Epithelial cell of proximal tubule (primary cell): ENCODE measurements around the gene OBI1. TPM values are rescaled to one million over a fixed set of nuclear protein-coding genes. Genes with fewer than 3 reads are reported as not detected.

Experiments used
- DNase-seq: peaks from one replicate; pipeline ENCODE4 v3.0.0-alpha.2; 2011; ENCODE audit warnings: low read depth
- H3K4me3 ChIP-seq: 2 replicates; pipeline ENCODE4 v1.5.1; 2011; ENCODE audit warnings: low read depth, mild to moderate bottlenecking, low read length
- total RNA-seq: library from RNA; depleted of rRNA; stranded (reverse); fragments of >200 nt; gene quantifications from 2 replicates; pipeline ENCODE4 v1.2.3, GENCODE V29; 2015
- TF ChIP-seq, protein P1 (sequence below): conservative IDR thresholded peaks from 2 replicates; pipeline ENCODE4 v1.5.1; 2012; ENCODE audit warnings: low read depth, mild to moderate bottlenecking, low read length

Gene OBI1
- total RNA-seq, 1 donor from 2014 or later: 14.1 TPM

- DNase-seq: no peak
- H3K4me3 ChIP-seq: no peak overlapping the region
- TF ChIP-seq, protein P1, sequence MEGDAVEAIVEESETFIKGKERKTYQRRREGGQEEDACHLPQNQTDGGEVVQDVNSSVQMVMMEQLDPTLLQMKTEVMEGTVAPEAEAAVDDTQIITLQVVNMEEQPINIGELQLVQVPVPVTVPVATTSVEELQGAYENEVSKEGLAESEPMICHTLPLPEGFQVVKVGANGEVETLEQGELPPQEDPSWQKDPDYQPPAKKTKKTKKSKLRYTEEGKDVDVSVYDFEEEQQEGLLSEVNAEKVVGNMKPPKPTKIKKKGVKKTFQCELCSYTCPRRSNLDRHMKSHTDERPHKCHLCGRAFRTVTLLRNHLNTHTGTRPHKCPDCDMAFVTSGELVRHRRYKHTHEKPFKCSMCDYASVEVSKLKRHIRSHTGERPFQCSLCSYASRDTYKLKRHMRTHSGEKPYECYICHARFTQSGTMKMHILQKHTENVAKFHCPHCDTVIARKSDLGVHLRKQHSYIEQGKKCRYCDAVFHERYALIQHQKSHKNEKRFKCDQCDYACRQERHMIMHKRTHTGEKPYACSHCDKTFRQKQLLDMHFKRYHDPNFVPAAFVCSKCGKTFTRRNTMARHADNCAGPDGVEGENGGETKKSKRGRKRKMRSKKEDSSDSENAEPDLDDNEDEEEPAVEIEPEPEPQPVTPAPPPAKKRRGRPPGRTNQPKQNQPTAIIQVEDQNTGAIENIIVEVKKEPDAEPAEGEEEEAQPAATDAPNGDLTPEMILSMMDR: peak; percentile 10
These were observed 54.0 kb downstream of the OBI1 start for GRCh38 chr13:78604782-78605611.

DNA sequence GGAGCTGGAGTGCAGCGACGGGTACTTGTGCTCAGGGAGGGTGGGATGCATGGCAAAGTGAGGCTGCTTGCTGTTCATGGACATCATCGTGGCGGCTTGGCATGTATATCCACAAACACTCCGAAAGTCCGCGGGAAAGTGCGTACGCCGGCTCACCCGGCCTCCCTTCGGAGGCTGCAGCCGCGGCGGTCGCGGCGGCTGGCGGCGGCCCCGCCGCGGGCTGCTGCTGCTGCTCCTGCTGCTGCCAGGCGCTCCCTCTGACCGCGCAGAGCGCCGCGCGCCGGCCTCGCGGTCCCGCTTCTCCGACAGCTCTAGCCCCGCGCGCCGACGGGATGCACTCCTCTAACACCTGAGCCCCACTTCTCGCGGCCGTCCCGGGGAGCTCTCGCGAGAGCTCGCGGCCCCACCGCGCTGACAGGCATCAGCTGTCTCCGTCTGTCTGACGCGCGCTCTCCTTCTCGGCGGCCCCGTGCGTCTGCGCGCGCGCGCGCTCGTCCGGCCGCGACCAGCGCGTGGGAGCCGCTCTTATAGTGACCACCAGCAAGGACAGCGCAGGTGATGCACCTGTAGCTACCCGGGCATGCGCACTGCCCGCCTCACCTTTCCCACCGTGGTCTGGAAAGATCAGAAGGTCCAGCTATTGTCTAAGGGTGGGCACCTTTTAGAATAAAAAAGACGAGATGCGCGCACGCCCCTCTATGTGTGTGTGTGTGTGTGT lies 55.6 kb downstream of the OBI1 start, which contains the start of gene POU4F1:
TSS of gene POU4F1 (minus strand) at position 313 of the 718 bp plus-strand sequence. CDS start at position 87, 226 bp downstream.
- peak within 1 kb of the TSS; percentile 19 for H3K4me3 ChIP-seq
- TF ChIP-seq, protein P1: no peak
- no peak for DNase-seq

GRCh38 chr13:78602561-78603239 lies 56.3 kb downstream of the OBI1 start:
- TF ChIP-seq, protein P1: no peak
- no peak overlapping the region for H3K4me3 ChIP-seq
- no peak for DNase-seq

GRCh38 chr13:78601874-78602560 lies 56.9 kb downstream of the OBI1 start:
- DNase-seq: no peak
- H3K4me3 ChIP-seq: no peak overlapping the region
- TF ChIP-seq, protein P1: no peak

DNA sequence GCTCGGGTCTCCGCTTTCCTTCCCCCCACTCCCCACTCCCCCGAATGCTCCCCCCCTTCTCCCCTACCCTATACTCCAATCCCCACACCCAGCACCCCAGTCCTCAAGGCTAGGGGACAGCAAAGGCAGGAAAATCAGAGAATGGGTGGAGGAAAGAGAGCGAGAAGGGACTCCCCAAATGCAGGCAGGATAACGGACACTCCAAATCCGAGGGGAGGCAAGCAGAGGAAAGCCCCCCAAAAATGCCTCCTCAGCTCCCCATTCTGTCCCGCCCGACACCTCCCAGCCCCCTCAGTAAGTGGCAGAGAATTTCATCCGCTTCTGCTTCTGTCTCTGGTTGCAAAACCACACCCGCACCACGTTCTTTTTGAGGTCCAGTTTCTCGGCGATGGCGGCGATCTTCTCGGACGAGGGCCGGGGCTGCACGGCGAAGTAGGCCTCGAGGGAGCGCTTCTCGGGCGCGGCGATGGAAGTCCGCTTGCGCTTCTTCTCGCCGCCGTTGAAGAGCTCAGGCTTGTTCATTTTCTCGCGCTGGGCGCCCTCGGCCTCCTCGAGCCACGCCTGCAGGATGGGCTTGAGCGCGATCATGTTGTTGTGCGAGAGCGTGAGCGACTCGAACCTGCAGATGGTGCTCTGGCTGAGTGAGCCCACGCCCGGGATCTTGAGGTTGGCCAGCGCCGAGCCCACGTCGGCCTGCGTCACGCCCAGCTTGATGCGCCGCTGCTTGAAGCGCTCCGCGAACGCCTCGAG lies 57.7 kb downstream of the OBI1 start:
- TF ChIP-seq, protein P1: no peak
- DNase-seq: no peak
- no peak overlapping the region for H3K4me3 ChIP-seq
